ENCODE measurements around the gene CLCN3.

GRCh38 chr4:169745291-169745690 is 124.9 kb downstream of the CLCN3 start:
- no peak for TF ChIP-seq EZH2phosphoT487 (IDR thresholded peaks at IDR 0.05)
- TF ChIP-seq, protein P1, sequence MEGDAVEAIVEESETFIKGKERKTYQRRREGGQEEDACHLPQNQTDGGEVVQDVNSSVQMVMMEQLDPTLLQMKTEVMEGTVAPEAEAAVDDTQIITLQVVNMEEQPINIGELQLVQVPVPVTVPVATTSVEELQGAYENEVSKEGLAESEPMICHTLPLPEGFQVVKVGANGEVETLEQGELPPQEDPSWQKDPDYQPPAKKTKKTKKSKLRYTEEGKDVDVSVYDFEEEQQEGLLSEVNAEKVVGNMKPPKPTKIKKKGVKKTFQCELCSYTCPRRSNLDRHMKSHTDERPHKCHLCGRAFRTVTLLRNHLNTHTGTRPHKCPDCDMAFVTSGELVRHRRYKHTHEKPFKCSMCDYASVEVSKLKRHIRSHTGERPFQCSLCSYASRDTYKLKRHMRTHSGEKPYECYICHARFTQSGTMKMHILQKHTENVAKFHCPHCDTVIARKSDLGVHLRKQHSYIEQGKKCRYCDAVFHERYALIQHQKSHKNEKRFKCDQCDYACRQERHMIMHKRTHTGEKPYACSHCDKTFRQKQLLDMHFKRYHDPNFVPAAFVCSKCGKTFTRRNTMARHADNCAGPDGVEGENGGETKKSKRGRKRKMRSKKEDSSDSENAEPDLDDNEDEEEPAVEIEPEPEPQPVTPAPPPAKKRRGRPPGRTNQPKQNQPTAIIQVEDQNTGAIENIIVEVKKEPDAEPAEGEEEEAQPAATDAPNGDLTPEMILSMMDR (IDR thresholded peaks at IDR 0.05) = no peak
